ENCODE data around the gene CUEDC1. TPM values are rescaled to one million over a fixed set of nuclear protein-coding genes. Genes with fewer than 3 reads are reported as not detected.
"Not testable (repeated sequence)": the region's sequence is repeated elsewhere in the genome, so short reads cannot be mapped to it uniquely, and the experiment has no call there.

CUEDC1 gene
- total RNA-seq, 4 donors from 2014 or later: 17.1 to 25.7 (median 22.1) TPM

DNA sequence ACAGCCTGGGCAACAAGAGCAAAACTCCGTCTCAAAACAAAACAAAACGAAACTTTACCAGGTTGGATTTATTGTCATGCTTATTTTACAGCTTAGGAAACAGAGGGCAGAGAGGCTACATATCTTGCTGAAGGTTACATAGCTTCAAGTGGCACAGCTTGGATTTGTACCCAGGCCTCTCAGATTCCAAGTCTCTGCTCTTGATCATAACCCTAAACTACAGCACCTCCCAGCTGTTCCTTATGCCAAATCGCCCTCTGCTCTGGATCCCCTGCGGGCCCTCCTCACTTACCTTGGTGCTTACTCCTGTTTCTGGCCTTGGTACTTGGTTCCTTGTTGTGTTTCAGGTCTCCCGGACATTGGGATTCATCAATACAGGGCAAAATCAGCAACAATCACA lies 11.7 kb upstream of the CUEDC1 start:
- ATAC-seq (ENCODE audit: low FRiP score): no peak
- DNase-seq (ENCODE audit: low spot score): no peak
- TF ChIP-seq, protein P1, sequence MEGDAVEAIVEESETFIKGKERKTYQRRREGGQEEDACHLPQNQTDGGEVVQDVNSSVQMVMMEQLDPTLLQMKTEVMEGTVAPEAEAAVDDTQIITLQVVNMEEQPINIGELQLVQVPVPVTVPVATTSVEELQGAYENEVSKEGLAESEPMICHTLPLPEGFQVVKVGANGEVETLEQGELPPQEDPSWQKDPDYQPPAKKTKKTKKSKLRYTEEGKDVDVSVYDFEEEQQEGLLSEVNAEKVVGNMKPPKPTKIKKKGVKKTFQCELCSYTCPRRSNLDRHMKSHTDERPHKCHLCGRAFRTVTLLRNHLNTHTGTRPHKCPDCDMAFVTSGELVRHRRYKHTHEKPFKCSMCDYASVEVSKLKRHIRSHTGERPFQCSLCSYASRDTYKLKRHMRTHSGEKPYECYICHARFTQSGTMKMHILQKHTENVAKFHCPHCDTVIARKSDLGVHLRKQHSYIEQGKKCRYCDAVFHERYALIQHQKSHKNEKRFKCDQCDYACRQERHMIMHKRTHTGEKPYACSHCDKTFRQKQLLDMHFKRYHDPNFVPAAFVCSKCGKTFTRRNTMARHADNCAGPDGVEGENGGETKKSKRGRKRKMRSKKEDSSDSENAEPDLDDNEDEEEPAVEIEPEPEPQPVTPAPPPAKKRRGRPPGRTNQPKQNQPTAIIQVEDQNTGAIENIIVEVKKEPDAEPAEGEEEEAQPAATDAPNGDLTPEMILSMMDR (IDR thresholded peaks at IDR 0.05): no peak

DNA sequence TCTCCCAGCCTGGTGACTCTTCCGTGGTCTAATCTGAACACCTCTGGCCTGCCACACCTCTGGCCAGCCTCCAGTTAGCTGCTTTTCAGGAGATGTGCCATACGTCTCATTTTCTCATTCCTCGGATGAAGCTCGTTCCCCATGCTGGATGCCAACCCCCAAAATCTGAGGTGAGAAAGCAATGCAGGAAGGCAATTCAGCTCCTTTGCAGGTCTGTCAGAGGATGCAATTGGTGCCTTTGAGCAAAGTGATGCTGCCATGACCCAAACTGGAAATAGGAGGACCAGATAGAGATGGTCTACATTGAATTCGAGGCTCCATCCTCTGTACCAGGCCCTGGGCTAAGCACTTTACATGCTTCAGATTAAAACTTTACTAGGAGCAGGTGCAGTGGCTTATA lies 11.0 kb upstream of the CUEDC1 start:
- TF ChIP-seq, protein P1 (IDR thresholded peaks at IDR 0.05): no peak
- DNase-seq (ENCODE audit: low spot score) (no peak), ATAC-seq (ENCODE audit: low FRiP score) (no peak)

DNA sequence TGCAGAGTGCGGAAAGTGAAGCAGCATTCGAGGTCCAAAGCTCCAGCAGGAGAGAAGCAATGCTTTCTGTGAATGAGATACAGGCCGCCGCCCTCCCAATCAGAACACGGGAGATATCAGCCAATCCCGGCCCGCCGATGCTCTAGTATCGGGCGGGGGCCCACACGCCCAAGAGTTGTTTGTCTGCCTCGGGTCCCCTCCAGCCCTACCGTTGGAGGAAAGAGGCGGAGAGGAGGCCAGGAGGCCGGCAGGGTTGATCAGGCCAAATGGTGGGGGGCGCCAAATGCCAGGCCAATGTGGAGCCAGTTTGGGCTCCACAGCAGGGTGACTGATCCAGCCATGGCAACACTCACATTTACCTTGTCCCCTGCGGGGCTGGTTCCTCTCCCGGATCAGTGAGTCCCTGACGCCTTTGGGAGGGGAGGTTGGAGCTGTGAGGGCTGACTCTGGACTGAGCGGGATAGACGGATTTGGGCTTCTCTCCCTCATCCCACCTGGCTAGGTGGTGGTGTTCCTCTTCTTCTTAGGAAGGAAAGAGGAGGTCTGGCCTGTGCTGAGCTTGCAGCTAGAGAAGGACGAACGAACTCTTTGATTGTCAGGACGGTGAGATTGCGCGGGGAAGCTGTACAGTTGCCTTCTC lies 10.4 kb upstream of the CUEDC1 start:
- TF ChIP-seq, protein P1 (IDR thresholded peaks at IDR 0.05): no peak
- ATAC-seq (ENCODE audit: low FRiP score): no peak
- no peak for DNase-seq (ENCODE audit: low spot score)

DNA sequence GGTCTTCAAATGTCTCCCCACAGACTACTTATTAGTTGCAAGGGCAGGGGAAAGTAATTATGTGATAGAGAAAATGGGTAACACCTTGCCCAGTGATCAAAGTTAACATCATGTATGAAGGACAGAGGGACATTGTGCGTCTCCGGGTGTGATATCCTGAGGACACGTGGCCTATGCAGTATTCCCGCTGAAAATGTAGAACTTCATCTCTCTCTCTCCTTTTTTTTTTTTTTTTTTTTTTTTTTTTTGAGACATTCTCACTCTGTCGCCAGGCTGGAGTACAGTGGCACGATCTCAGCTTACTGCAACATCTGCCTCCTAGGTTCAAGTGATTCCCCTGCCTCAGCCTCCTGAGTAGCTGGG lies 7.9 kb upstream of the CUEDC1 start:
- TF ChIP-seq, protein P1 (IDR thresholded peaks at IDR 0.05): no peak
- no peak for DNase-seq (ENCODE audit: low spot score)
- ATAC-seq (ENCODE audit: low FRiP score): no peak

DNA sequence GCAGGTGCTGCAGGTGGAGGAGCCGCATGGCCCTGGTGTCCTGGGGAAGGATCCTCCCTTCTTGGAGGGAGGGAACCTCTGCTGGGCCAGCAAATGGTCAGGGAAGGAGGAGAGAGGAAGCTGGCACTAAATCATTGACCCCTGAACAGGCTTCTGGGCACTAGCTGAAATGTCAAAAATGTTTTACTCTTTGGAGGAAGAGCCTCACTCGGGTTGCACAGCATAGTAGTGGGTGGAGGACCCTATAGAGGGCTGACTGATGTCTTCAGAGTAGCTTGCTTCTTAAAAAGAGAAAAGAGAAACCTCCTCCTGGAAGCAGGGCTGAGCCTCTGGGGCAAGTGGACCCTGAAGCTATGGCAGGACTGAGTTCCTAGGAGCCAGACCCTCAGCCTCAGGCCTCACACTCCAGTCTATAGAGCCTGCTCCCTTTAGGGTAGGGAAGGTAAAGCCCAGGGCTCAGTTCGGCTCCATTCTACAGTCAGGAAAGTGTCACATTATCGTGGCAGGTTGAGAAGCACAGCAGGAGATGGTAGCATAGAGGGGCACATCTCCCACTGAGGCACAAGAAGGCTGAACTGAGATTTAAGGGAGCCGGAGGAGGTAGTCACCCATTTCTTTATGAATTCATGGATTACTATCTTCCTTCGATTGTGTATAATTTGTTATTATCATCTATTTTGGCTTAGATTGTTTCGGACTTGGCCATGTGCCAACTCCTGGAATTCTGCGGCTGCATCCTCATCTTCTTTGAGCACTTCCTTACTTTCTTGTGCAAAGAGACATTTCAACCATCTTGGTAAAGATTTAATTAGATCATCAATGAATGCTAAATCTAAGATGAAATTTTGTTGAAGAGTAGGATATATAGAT lies 7.3 kb upstream of the CUEDC1 start:
- ATAC-seq (ENCODE audit: low FRiP score) (no peak), DNase-seq (ENCODE audit: low spot score) (no peak)
- TF ChIP-seq, protein P1 (IDR thresholded peaks at IDR 0.05): no peak

DNA sequence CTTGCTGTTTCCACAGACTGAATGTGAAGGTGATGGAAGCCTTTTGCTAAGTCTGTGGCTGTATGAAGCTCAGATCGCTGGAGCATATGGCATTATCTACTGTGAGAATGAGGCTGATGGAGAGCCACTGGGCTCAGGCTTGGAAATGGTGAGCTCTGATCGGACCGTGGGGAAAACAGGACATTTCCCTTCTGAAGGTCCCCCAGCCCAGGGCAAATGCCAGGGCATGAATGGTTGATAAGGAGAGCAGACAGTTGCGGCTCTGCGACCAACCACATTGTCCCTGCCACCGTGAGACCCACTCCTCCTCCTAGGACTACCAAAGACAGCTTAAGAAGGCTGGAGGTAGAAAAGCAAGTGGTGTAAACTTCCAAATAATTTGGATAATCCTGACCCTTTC lies 4.7 kb upstream of the CUEDC1 start:
- no peak for DNase-seq (ENCODE audit: low spot score)
- no peak for ATAC-seq (ENCODE audit: low FRiP score)
- TF ChIP-seq, protein P1 (IDR thresholded peaks at IDR 0.05): no peak

DNA sequence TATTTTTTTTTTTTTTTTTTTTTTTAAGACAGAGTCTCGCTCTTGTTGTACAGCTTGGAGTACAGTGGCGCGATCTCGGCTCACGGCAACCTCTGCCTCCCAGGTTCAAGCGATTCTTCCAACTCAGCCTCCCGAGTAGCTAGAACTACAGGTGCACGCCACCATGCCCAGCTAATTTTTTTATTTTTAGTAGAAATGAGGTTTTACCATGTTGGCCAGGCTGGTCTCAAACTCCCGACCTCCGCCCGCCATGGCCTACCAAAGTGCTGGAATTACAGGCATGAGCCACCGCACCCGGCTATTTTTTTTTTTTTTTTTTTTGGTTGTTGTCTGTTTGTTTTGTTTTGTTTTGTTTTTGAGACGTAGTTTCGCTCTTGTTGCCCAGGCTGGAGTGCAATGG lies 3.2 kb upstream of the CUEDC1 start:
- not testable (repeated sequence) for ATAC-seq (ENCODE audit: low FRiP score); DNase-seq (ENCODE audit: low spot score)

All from omental fat pad (tissue), 4 donors.